ENCODE results near the gene SUMO4.

Gene SUMO4

GRCh38 chr6:149400050-149400449 lies at the start of gene SUMO4:
TSS of gene SUMO4 (plus strand) at chr6:149400262. CDS start at chr6:149400392, 130 bp downstream.
- no peak for DNase-seq

DNA sequence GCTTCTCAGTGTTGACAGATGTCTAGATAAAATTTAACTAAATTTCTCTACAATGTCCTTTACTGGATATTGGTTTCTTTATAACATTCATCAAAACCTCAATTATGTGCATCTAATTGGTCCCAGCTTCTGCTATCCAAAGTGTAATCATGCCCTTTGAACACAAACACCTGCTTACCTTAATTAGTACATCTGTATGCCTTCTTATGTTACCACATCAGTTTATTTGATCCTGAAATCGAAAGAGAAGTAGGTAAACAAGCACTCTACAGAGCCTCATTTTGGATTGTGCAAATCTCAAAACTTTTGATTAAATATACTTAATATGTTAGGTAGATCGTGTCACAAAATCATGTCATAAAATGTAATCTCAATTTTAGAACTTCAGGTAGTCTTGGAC lies 46.1 kb upstream of the SUMO4 start:
- DNase-seq, result no peak

DNA sequence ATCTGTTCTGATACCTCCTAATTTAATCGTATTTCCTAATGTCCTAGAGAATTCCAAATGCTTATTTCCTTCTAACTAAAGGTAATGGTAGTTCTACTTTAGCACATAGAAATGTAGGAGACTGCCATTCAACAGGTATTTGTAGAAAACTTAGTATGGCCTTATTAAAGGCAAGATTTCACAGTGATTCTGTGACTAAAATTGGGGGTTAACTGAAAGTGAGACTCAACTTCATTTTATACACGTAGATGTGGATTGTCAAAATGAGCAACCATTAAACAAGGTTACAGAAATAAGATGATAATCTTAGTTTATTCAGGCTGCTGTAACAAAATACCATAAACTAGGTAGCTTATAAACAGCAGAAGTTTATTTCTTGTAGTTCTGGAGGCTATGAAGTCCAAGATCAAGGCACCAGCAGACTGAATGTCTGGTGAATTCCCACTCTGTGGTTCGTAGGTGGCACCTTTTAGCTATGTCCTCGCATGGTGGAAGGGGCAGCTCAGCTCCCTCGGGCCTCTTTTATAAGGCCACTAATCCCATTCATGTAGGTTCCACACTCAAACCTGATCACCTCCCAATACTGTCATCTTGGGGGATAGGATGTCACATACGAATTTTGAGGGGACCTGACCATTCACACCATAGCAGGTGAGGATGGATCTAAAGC lies 43.8 kb upstream of the SUMO4 start:
- DNase-seq, result no peak

DNA sequence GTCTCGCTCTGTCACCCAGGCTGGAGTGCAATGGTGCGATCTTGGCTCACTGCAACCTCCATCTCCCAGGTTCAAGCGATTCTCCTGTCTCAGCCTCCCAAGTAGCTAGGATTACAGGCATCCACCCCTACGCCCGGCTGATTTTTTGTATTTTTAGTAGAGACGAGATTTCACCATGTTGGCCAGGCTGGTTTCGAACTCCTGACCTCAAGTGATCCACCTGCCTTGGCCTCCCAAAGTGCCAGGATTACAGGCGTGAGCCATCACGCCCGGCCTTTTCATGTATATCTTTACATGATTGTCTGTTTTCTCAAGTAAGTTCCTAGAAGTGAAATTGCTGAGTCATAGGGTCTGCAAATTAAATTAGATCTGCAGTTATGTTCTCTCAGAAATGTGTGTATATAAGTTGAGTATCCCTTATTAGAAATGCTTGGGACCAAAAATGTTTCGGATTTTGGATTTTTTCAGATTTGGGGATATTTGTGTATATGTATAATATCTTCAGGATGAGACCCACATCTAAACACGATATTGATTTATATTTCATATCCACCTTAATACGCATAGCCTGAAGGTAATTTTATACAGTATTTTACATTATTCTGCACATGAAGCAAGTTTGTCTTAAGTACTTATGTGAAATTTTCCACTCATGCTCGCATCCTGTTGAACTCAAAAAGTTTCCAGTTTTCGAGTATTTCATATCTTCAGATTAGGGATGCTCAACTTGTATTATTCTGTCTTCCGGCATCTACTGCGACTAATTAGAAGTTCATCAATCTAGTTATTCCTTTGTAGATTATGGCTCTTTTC lies 42.1 kb upstream of the SUMO4 start:
- DNase-seq, result no peak

DNA sequence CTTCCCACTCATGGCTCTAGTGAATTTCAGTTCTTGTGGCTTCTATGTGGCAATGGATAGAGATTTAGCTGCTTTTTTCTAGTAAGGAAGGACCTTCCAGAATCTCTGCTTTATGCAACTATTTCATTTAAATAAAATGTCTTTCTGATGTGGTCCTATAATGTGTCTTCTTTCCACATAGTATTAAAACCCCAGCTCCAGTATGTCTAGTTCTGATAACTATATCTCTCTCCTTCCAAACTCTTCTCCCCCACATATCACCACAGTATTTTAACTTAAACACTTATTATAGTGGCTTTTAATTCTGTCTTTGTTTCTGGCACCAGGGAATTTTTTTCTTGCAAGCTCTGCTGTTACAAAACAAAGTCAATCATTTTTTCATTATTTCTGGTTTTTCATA lies 40.6 kb upstream of the SUMO4 start:
- DNase-seq, result no peak

DNA sequence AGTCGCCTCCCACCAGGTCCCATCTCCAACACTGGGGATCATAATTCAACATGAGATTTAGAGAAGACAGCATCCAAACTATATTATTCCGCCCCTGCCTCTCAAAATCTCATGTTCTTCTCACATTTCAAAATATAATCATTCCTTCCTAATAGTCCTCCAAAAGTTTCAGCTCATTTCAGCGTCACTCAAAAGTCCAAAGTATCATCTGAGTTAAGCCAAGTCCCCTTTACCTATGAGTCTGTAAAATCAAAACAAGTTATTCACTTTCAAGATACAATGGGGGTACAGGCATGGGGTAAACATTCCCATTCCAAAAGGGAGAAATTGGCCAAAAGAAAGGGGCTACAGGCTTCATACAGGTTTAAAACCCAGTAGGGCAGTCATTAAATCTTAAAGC lies 39.5 kb upstream of the SUMO4 start:
- no peak for DNase-seq

DNA sequence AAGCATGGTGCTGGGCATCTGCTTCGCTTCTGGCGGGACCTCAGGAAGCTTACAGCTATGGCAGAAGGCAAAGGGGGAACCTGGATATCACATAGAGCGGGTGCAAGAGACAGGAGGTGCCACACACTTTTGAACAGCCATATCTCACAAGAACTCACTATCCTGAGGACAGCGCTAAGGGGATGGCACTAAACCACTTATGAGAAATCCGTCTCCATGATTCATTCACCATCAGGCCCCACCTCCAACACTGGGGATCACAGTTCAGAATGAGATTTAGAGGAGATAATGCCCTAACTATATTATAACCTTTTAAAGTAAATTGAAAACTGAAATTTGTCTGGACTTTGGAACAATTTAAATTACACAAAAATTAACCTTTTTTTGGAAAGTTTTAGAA lies 37.8 kb upstream of the SUMO4 start:
- no peak for DNase-seq

GRCh38 chr6:149363154-149363553 lies 36.9 kb upstream of the SUMO4 start:
- DNase-seq, result no peak

DNA sequence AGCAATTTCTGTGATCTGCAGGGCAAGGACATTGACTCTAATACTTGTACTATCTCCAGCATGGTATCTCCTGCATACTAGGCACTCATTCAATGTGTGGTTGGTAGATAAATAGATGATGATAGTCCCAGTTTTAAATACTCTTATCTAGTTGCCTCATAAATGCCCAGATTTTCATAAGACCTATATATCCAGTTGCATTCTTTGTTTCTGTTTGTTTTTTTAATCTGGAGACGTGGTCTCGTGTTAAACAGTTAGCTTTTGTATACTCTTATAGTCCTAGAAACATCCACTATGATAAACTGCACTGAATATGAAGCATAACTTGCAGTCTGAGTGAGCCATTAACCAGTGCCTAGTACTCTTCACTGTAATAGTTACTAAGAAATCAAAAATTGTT lies 35.5 kb upstream of the SUMO4 start:
- DNase-seq, result no peak

- DNase-seq, result no peak
Observed at GRCh38 chr6:149365197-149365596, 34.9 kb upstream of the SUMO4 start.

DNA sequence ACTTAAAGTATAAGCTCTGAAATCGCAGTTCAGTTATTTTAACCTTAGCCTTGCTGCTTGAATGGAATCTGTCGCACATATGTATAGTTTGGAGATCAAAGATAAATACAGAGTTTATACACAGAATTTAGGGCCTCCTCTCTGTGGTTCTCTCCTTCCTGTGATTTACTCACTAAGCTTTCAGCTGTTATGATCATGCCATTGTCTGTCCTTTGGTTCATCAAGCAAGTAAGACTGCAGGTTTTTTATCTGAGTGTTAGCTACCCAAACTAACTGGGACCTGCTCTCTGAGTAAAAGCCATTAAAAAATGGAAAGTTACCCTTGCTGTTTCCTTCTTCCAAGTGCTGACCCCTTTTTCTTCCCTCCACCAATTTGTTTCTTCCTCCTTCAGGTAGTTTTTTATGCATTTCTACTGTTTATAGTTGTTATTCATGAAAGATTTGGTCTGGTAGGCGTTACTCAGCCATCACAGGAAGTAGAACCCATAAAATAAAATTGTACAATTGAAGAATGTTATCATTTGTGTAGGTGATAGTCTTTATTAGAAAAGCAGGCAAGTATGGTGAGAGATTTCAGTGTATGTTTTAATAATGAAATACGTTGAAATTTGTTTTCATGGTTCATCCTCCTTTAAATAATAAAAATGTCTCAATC lies 33.7 kb upstream of the SUMO4 start:
- no peak for DNase-seq

DNA sequence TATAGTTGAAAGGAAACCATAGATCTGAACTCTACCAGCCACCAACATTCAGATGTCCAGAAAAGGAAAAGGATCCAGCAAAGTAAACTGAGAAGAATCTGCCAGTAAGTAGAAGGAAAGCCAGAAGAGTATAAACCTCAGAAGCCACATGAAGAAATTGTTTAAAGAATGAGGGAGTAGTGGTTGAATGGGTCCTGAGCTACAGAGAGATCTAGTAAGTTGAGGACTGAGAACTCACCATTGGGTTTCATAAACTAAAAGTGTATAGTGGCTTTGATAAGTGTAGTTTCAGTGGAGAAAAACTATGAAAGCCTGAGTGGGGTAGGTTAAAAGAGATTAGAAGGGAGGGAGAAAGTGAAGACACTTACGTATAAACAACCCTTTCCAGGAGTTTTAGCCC lies 32.0 kb upstream of the SUMO4 start:
- no peak for DNase-seq

DNA sequence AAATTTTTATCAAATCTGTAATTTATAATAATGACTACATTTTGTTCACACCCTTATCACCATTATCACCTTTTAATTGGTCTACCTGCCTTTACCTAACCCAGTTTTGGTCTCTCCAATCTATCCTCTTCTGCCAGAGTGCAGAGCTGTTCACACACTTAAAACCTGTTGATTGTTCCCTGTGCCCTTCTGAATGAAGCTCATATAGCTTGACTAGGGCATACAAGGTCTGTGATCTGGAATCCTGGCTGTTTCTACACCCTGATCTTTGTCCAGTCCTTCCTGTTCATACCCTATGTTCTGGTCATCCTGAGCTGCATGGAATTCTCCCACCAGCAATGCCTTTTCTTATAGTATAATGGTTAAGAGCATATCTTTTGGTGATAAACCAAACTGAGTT lies 28.9 kb upstream of the SUMO4 start:
- no peak for DNase-seq

- DNase-seq, result no peak
Observed at GRCh38 chr6:149372062-149372461, 28.0 kb upstream of the SUMO4 start.

DNA sequence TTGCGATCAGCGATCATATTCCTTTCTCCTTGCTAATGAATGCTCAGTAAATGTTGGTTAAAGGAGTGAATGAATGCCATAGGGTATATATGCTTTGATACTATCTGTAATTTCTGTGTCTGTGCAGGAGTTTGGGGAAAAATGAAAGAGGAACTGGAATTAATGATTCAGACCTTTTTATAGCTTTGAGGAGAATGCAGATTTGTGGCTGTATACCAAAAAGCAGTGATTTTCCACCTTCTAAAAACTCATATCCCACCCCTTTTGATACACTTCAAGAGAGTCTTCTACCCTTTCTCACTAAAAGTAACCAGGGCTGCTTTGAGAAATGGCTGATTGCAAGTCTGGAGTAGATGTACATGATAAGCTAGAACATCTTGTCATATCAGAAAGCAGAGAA lies 26.6 kb upstream of the SUMO4 start:
- DNase-seq, result no peak

DNA sequence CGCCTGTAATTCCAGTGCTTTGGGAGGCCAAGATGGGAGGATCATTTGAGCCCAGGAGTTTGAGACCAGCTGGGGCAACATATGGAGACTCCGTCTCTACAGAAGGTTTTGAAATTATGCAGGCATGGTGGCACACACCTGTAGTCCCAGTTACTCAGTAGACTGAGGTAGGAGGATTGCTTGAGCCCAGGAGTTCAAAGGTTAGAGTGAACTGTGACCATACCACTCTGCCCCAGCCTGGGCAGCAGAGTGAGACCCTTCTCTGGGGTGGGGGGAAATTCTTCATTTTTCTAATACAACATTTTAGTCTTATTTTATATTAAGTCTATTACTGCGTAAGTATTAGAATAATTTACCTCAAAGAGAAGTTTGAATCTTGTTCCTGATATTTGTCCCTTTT lies 20.1 kb upstream of the SUMO4 start:
- DNase-seq, result no peak

GRCh38 chr6:149380523-149380922 lies 19.5 kb upstream of the SUMO4 start:
- DNase-seq, result no peak

- no peak for DNase-seq
Observed at GRCh38 chr6:149383371-149383770, 16.7 kb upstream of the SUMO4 start.

- DNase-seq, result no peak
Observed at GRCh38 chr6:149384464-149384863, 15.6 kb upstream of the SUMO4 start.

GRCh38 chr6:149385998-149386646 lies 13.9 kb upstream of the SUMO4 start:
- no peak for DNase-seq

DNA sequence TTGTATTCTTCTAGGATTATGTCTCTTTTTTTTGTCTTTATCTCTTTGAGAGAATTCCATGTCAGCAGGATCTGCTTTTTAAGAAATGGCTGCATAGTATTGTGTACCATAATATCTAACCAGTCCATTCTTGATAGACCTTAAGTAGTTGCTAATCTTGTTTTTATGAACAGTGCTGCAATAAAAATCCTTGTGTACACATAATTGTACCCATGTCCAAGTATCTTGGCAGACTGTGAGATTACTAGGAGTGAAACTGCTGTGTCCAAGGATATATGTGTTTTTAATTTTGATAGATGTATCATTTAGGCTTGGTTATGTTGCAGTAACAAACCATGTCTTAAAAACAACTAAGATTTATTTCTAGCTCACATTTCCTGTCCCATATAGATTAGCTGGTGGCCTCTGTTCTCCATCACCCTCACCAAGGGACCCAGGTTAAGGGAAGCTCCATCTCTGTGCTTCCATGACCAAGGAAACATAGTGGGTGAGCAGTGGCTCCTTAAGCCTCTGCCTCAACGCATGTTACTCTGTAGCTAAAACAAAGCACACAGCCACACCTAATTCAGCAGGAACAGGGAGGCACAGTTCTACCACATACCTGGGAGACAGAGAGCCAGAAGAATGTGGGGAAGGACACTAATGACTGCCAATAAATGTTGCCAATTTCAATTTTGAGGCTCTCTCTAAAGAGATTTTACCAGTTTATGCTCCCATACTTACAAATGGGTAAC lies 12.1 kb upstream of the SUMO4 start:
- no peak for DNase-seq

DNA sequence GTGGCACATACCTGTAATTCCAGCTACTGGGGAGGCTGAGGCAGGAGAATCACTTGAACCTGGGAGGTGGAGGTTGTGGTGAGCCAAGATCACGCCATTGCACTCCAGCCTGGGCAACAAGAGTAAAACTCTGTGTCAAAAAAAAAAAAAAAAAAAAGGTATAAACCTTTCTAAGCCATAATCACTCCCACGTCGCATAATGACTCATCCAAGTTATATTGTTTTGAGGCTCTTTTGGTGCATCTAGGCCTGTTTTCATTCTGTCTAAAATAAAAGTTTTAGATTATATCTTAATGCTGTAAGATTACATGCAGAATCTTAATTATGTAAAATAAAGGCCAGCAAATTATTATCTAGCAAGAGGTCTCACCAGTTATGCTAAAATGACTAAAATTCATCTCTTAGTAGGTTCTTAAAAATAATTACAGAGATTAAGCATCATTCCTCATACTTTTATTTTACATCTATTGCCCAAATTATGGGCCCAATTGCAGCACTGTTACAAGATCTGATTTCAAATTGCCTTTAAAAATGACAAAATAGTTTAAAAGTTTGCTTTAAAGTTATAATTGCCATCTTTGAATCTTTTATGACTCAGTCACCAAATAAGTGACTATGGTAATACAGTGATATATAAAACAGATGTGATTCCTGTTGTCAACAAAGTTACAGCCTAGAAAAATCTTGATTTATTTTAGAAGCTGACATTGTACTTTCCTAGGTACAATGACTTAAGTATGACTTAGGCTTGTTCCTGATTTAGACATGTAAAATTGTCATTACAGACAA lies 10.4 kb upstream of the SUMO4 start:
- DNase-seq, result no peak
